Activated T-helper 1 cell treated with anti-CD3 and anti-CD28 coated beads, Interleukin-12 subunit alpha, Interleukin-12 subunit beta, Interleukin-2, Interleukin-4 antibody, amounts not matched to agents 30 ng/mL and 10 ng/mL and 1 ng/mL, durations not matched to agents 14 hours and 24 hours and 36 hours (primary cell): ENCODE data around the gene SLC6A19. TPM values are rescaled to one million over a fixed set of nuclear protein-coding genes. Genes with fewer than 3 reads are reported as not detected.

ENCODE experiments used
- DNase-seq: peaks from one replicate; pipeline ENCODE4 v3.0.0; 2021; ENCODE audit warnings: low spot score
- H3K27ac Mint-ChIP-seq: one replicate; pipeline ENCODE4 v1.8.0; 2021; ENCODE audit warnings: mild to moderate bottlenecking, mixed read lengths
- H3K27me3 Mint-ChIP-seq: one replicate; pipeline ENCODE4 v1.8.0; 2022; ENCODE audit warnings: mild to moderate bottlenecking, moderate library complexity, mixed read lengths; ENCODE audit not compliant: insufficient read depth
- H3K36me3 Mint-ChIP-seq: one replicate; pipeline ENCODE4 v1.8.0; 2021; ENCODE audit warnings: low read depth, mixed read lengths
- H3K4me1 Mint-ChIP-seq: one replicate; pipeline ENCODE4 v1.8.0; 2021; ENCODE audit warnings: low read depth, mixed read lengths
- H3K4me3 Mint-ChIP-seq: one replicate; pipeline ENCODE4 v1.8.0; 2021; ENCODE audit warnings: mild to moderate bottlenecking, moderate library complexity, mixed read lengths
- H3K9me3 Mint-ChIP-seq: one replicate; pipeline ENCODE4 v1.8.0; 2021; ENCODE audit warnings: mixed read lengths
- intact Hi-C: fragments of 100-400 bp; cut with micrococcal nuclease; formaldehyde crosslinking; loops from one replicate; pipeline ENCODE4 v1.15.1; 2024
- total RNA-seq: library from RNA; stranded (reverse); gene quantifications from 2 replicates; pipeline ENCODE4 v1.2.3, GENCODE V29; 2022

The SLC6A19 gene
- total RNA-seq, 1 donor from 2014 or later: not detected

- no peaks in the 10 kb centered on the region for H3K4me1 Mint-ChIP-seq
- intact Hi-C loops: no loop called here
- no peak for DNase-seq
- no peak overlapping the region for H3K27ac Mint-ChIP-seq
- no peak overlapping the region for H3K4me3 Mint-ChIP-seq
- H3K9me3 Mint-ChIP-seq: no peaks in the 10 kb centered on the region
- H3K27me3 Mint-ChIP-seq: peaks cover 17% of the 10 kb centered on the region
- no peaks in the 10 kb centered on the region for H3K36me3 Mint-ChIP-seq
These were observed 14.8 kb upstream of the SLC6A19 start for GRCh38 chr5:1186351-1187233.

DNA sequence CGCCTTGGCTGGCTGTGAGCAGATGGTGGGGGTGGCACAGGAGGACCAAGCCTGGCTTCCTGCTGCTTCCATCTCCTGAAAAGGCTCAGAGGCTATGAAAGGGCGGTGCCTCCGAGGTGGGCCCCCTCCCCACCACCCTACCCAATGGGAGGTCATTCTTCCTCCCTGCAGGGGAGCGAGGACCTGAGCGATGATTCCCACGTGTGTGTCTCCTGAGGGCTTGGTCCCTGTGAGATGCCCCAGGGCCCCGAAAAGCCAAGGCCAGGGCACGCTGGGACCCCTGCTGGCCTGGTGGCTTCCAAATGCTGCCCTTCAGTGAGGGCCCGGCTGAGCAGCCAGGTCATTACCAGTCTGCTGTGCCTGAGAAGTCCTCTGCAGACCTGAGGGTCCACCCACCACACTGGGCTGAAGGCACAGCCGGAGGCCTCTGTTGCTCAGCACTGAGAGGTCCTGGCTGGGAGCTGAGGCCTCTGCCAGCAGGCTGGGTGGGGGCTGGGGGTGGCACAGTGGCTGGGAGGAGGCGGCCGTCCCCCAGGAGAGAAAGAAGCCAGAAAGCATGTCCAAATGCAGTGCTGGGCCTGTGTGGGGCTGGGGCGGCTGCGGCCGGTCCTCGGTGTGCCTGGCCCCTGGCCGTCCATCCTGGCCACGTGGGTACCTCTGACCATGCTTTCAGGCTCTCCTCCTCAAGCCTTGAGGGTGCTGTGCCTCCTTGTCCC, 14.0 kb upstream of the SLC6A19 start:
- Mint-ChIP-seq H3K9me3 (no peaks in the 10 kb centered on the region), H3K36me3 (no peaks in the 10 kb centered on the region), H3K4me3 (no peak overlapping the region), H3K27me3 (peaks cover 17% of the 10 kb centered on the region), H3K4me1 (no peaks in the 10 kb centered on the region), H3K27ac (no peak overlapping the region)
- no peak for DNase-seq
- intact Hi-C loops: no loop called here

DNA sequence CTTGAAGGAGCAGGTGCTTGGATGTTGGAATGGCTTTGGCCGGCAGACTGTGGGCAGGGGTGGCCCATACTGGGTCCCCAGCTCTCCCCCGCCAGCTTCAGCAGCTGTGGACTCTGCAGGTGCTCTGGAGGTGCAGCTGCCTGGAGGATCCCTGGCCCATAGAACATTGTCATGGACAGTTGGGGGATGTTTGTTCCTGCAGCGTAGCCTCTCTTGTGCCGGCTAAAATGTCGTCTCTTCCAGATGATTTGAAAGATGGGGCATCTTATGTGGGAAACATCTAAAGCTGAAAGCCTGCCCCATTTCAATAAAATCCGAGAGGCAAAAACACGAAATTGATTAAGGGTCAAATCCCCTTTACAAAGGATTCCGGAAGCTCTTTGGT, 13.5 kb upstream of the SLC6A19 start:
- H3K4me3 Mint-ChIP-seq: no peak overlapping the region
- no peaks in the 10 kb centered on the region for H3K36me3 Mint-ChIP-seq
- H3K27ac Mint-ChIP-seq: no peak overlapping the region
- H3K4me1 Mint-ChIP-seq: no peaks in the 10 kb centered on the region
- intact Hi-C loops: no loop called here
- DNase-seq: no peak
- peaks cover 18% of the 10 kb centered on the region for H3K27me3 Mint-ChIP-seq
- H3K9me3 Mint-ChIP-seq: no peaks in the 10 kb centered on the region

DNA sequence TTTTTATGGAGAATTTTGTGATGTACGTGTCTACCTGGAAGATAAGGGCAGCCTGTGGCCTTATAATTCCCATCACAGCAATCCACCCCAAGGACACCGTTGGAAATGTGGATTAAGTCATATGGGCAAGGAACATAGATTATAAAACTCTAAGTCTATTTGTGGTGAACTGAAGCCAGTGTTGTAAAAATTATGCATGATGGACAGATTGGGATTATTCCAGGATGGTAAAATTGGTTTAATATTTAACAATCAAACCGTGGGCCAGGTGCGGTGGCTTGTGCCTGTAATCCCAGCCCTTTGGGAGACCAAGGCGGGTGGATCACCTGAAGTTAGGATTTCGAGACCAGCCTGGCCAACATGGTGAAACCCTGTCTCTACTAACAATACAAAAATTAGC, 12.9 kb upstream of the SLC6A19 start:
- Mint-ChIP-seq H3K27ac (no peak overlapping the region), H3K9me3 (no peaks in the 10 kb centered on the region), H3K36me3 (no peaks in the 10 kb centered on the region), H3K4me3 (no peak overlapping the region), H3K27me3 (peaks cover 20% of the 10 kb centered on the region), H3K4me1 (no peaks in the 10 kb centered on the region)
- DNase-seq: no peak
- intact Hi-C loops: no loop called here

- Mint-ChIP-seq H3K27me3 (peaks cover 20% of the 10 kb centered on the region), H3K9me3 (no peaks in the 10 kb centered on the region), H3K4me1 (no peaks in the 10 kb centered on the region), H3K4me3 (no peak overlapping the region), H3K36me3 (no peaks in the 10 kb centered on the region), H3K27ac (no peak overlapping the region)
- DNase-seq: no peak
- intact Hi-C loops: no loop called here
These were observed 12.1 kb upstream of the SLC6A19 start for GRCh38 chr5:1189269-1189668.

- peaks cover 20% of the 10 kb centered on the region for H3K27me3 Mint-ChIP-seq
- H3K4me1 Mint-ChIP-seq: no peaks in the 10 kb centered on the region
- no peaks in the 10 kb centered on the region for H3K9me3 Mint-ChIP-seq
- no peak for DNase-seq
- H3K36me3 Mint-ChIP-seq: no peaks in the 10 kb centered on the region
- intact Hi-C loops: no loop called here
- no peak overlapping the region for H3K27ac Mint-ChIP-seq
- H3K4me3 Mint-ChIP-seq: no peak overlapping the region
These were observed 11.1 kb upstream of the SLC6A19 start for GRCh38 chr5:1190278-1190677.

GRCh38 chr5:1190837-1191239, 10.6 kb upstream of the SLC6A19 start:
- Mint-ChIP-seq H3K27me3 (peaks cover 20% of the 10 kb centered on the region), H3K9me3 (no peaks in the 10 kb centered on the region), H3K27ac (no peak overlapping the region), H3K36me3 (no peaks in the 10 kb centered on the region), H3K4me3 (no peak overlapping the region), H3K4me1 (no peaks in the 10 kb centered on the region)
- no peak for DNase-seq
- intact Hi-C loops: no loop called here

GRCh38 chr5:1192971-1193590, 8.3 kb upstream of the SLC6A19 start:
- intact Hi-C loops: no loop called here
- no peak for DNase-seq
- Mint-ChIP-seq H3K4me3 (no peak overlapping the region), H3K36me3 (no peaks in the 10 kb centered on the region), H3K4me1 (no peaks in the 10 kb centered on the region), H3K9me3 (no peaks in the 10 kb centered on the region), H3K27me3 (peaks cover 23% of the 10 kb centered on the region), H3K27ac (no peak overlapping the region)

DNA sequence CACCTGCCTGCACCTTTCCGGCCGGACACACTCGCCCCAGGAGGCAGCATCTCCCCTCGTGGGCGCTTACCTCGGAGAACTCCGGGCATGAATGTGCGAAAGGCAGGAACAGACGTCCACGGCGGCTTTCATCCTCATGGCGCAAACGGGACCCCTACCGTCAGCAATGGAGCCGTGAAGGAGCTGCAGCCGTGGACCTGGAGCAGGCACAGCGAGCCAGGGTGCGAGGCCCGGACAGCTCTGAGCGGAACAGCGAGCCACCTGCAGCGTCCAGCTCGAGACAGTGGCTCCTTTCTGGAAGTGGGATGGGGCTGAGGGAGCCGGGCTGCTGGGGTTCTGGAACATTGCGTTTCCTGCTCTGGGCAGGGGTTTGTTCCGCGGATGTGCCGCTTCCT, 7.8 kb upstream of the SLC6A19 start:
- H3K27me3 Mint-ChIP-seq: peaks cover 23% of the 10 kb centered on the region
- no peaks in the 10 kb centered on the region for H3K36me3 Mint-ChIP-seq
- H3K9me3 Mint-ChIP-seq: no peaks in the 10 kb centered on the region
- DNase-seq: no peak
- H3K4me1 Mint-ChIP-seq: no peaks in the 10 kb centered on the region
- intact Hi-C loops: no loop called here
- no peak overlapping the region for H3K4me3 Mint-ChIP-seq
- H3K27ac Mint-ChIP-seq: no peak overlapping the region

GRCh38 chr5:1194378-1194777, 7.0 kb upstream of the SLC6A19 start:
- no peak for DNase-seq
- peaks cover 19% of the 10 kb centered on the region for H3K27me3 Mint-ChIP-seq
- H3K27ac Mint-ChIP-seq: no peak overlapping the region
- no peaks in the 10 kb centered on the region for H3K4me1 Mint-ChIP-seq
- no peak overlapping the region for H3K4me3 Mint-ChIP-seq
- H3K36me3 Mint-ChIP-seq: no peaks in the 10 kb centered on the region
- no peaks in the 10 kb centered on the region for H3K9me3 Mint-ChIP-seq
- intact Hi-C loops: no loop called here

GRCh38 chr5:1195439-1195838, 6.0 kb upstream of the SLC6A19 start:
- Mint-ChIP-seq H3K27ac (no peak overlapping the region), H3K4me1 (no peaks in the 10 kb centered on the region), H3K9me3 (no peaks in the 10 kb centered on the region), H3K27me3 (peaks cover 11% of the 10 kb centered on the region), H3K36me3 (no peaks in the 10 kb centered on the region), H3K4me3 (no peak overlapping the region)
- intact Hi-C loops: no loop called here
- DNase-seq: no peak

- Mint-ChIP-seq H3K4me3 (no peak overlapping the region), H3K4me1 (no peaks in the 10 kb centered on the region), H3K27me3 (peaks cover 8% of the 10 kb centered on the region), H3K9me3 (no peaks in the 10 kb centered on the region), H3K36me3 (no peaks in the 10 kb centered on the region), H3K27ac (no peak overlapping the region)
- intact Hi-C loops: no loop called here
- no peak for DNase-seq
These were observed 5.5 kb upstream of the SLC6A19 start for GRCh38 chr5:1195916-1196315.

GRCh38 chr5:1196562-1196961, 4.8 kb upstream of the SLC6A19 start:
- peaks cover 6% of the 10 kb centered on the region for H3K27me3 Mint-ChIP-seq
- DNase-seq: no peak
- intact Hi-C loops: no loop called here
- no peak overlapping the region for H3K27ac Mint-ChIP-seq
- H3K36me3 Mint-ChIP-seq: no peaks in the 10 kb centered on the region
- no peaks in the 10 kb centered on the region for H3K4me1 Mint-ChIP-seq
- no peaks in the 10 kb centered on the region for H3K9me3 Mint-ChIP-seq
- no peak overlapping the region for H3K4me3 Mint-ChIP-seq
